ENCODE measurements around the gene WNT9A. TPM values are rescaled to one million over a fixed set of nuclear protein-coding genes. Genes with fewer than 3 reads are reported as not detected.
"Not testable (repeated sequence)": the region's sequence is repeated elsewhere in the genome, so short reads cannot be mapped to it uniquely, and the experiment has no call there.

WNT9A gene
- total RNA-seq, 2 experiments from 2014 or later, result 0.32 to 0.40 TPM

GRCh38 chr1:227967815-227968214 lies 20.1 kb upstream of the WNT9A start:
- H3K27ac Mint-ChIP-seq; POLR2A ChIA-PET; DNase-seq; H3K4me1 Mint-ChIP-seq; H3K9me3 Mint-ChIP-seq; H3K36me3 Mint-ChIP-seq (ENCODE audit: low read depth); H3K4me3 Mint-ChIP-seq; CTCF ChIA-PET; H3K27me3 Mint-ChIP-seq: not testable (repeated sequence)

GRCh38 chr1:227966733-227967132 lies 19.0 kb upstream of the WNT9A start:
- H3K4me3 Mint-ChIP-seq; DNase-seq; H3K36me3 Mint-ChIP-seq (ENCODE audit: low read depth); CTCF ChIA-PET; POLR2A ChIA-PET; H3K4me1 Mint-ChIP-seq; H3K27ac Mint-ChIP-seq; H3K9me3 Mint-ChIP-seq: not testable (repeated sequence)
- H3K27me3 Mint-ChIP-seq, result peaks cover 15% of the 10 kb centered on the region

GRCh38 chr1:227961651-227962466 lies 14.1 kb upstream of the WNT9A start:
- DNase-seq, result peak; percentile 4
- Mint-ChIP-seq H3K36me3 (ENCODE audit: low read depth) (no peaks in the 10 kb centered on the region), H3K4me1 (peaks cover 13% of the 10 kb centered on the region), H3K9me3 (no peaks in the 10 kb centered on the region), H3K27me3 (peaks cover 27% of the 10 kb centered on the region), H3K4me3 (no peak overlapping the region), H3K27ac (no peak overlapping the region)
- POLR2A ChIA-PET, result no interaction called here
- CTCF ChIA-PET, result interaction anchor here (1.6 kb wide), 1 partner anchor 10 kb away, joined by 3 read pairs; no protein-coding TSS in a partner anchor

- Mint-ChIP-seq H3K27me3 (peaks cover 48% of the 10 kb centered on the region), H3K9me3 (no peaks in the 10 kb centered on the region), H3K4me1 (peaks cover 13% of the 10 kb centered on the region), H3K4me3 (no peak overlapping the region), H3K36me3 (ENCODE audit: low read depth) (no peaks in the 10 kb centered on the region), H3K27ac (no peak overlapping the region)
- POLR2A ChIA-PET, result no interaction called here
- CTCF ChIA-PET, result no interaction called here
- peak; percentile 1 for DNase-seq
Measured at GRCh38 chr1:227959325-227959860, 11.7 kb upstream of the WNT9A start.

- H3K36me3 Mint-ChIP-seq (ENCODE audit: low read depth), result no peaks in the 10 kb centered on the region
- CTCF ChIA-PET, result interaction anchor here (1.1 kb wide), 1 partner anchor 41 kb away, joined by 4 read pairs; no protein-coding TSS in a partner anchor
- H3K4me1 Mint-ChIP-seq, result peaks cover 14% of the 10 kb centered on the region
- DNase-seq, result no peak
- peaks cover 50% of the 10 kb centered on the region for H3K27me3 Mint-ChIP-seq
- POLR2A ChIA-PET, result no interaction called here
- no peaks in the 10 kb centered on the region for H3K9me3 Mint-ChIP-seq
- no peak overlapping the region for H3K4me3 Mint-ChIP-seq
- no peak overlapping the region for H3K27ac Mint-ChIP-seq
Measured at GRCh38 chr1:227958617-227959324, 11.0 kb upstream of the WNT9A start.

- POLR2A ChIA-PET, result no interaction called here
- H3K36me3 Mint-ChIP-seq (ENCODE audit: low read depth), result no peaks in the 10 kb centered on the region
- no peak overlapping the region for H3K4me3 Mint-ChIP-seq
- DNase-seq, result no peak
- H3K27ac Mint-ChIP-seq, result no peak overlapping the region
- H3K27me3 Mint-ChIP-seq, result peaks cover 43% of the 10 kb centered on the region
- CTCF ChIA-PET, result no interaction called here
- H3K9me3 Mint-ChIP-seq, result no peaks in the 10 kb centered on the region
- H3K4me1 Mint-ChIP-seq, result peaks cover 2% of the 10 kb centered on the region
Measured at GRCh38 chr1:227955808-227956207, 8.1 kb upstream of the WNT9A start.

- no peak overlapping the region for H3K4me3 Mint-ChIP-seq
- H3K36me3 Mint-ChIP-seq (ENCODE audit: low read depth), result no peaks in the 10 kb centered on the region
- CTCF ChIA-PET, result interaction anchor here (1.1 to 2.1 kb wide), 7 partner anchors 180 to 472 kb away, joined by 3 to 19 read pairs (median 5); no protein-coding TSS in a partner anchor
- no peak for DNase-seq
- POLR2A ChIA-PET, result no interaction called here
- peaks cover 2% of the 10 kb centered on the region for H3K4me1 Mint-ChIP-seq
- no peak overlapping the region for H3K27ac Mint-ChIP-seq
- H3K27me3 Mint-ChIP-seq, result peaks cover 44% of the 10 kb centered on the region
- H3K9me3 Mint-ChIP-seq, result no peaks in the 10 kb centered on the region
Measured at GRCh38 chr1:227954163-227954850, 6.6 kb upstream of the WNT9A start.

GRCh38 chr1:227953022-227953412 lies 5.3 kb upstream of the WNT9A start:
- DNase-seq, result no peak
- ChIA-PET POLR2A (no interaction called here), CTCF (interaction anchor here (0.8 to 2.1 kb wide), 5 partner anchors 95 to 472 kb away, joined by 3 to 19 read pairs (median 5); no protein-coding TSS in a partner anchor)
- no peak overlapping the region for H3K4me3 Mint-ChIP-seq
- H3K27me3 Mint-ChIP-seq, result peaks cover 51% of the 10 kb centered on the region
- H3K4me1 Mint-ChIP-seq, result peaks cover 5% of the 10 kb centered on the region
- H3K9me3 Mint-ChIP-seq, result no peaks in the 10 kb centered on the region
- no peaks in the 10 kb centered on the region for H3K36me3 Mint-ChIP-seq (ENCODE audit: low read depth)
- no peak overlapping the region for H3K27ac Mint-ChIP-seq

- Mint-ChIP-seq H3K4me3 (no peak overlapping the region), H3K27me3 (peaks cover 47% of the 10 kb centered on the region), H3K36me3 (ENCODE audit: low read depth) (no peaks in the 10 kb centered on the region), H3K27ac (no peak overlapping the region), H3K9me3 (no peaks in the 10 kb centered on the region), H3K4me1 (peaks cover 5% of the 10 kb centered on the region)
- POLR2A ChIA-PET, result no interaction called here
- no peak for DNase-seq
- CTCF ChIA-PET, result interaction anchor here (0.9 to 2.1 kb wide), 3 partner anchors 9 to 192 kb away, joined by 3 to 19 read pairs (median 3); no protein-coding TSS in a partner anchor
Measured at GRCh38 chr1:227952374-227953021, 4.8 kb upstream of the WNT9A start.

GRCh38 chr1:227951624-227952373 lies 4.1 kb upstream of the WNT9A start:
- Mint-ChIP-seq H3K9me3 (no peaks in the 10 kb centered on the region), H3K4me3 (no peak overlapping the region), H3K27me3 (peaks cover 46% of the 10 kb centered on the region), H3K27ac (no peak overlapping the region), H3K36me3 (ENCODE audit: low read depth) (no peaks in the 10 kb centered on the region), H3K4me1 (peaks cover 8% of the 10 kb centered on the region)
- DNase-seq, result no peak
- CTCF ChIA-PET, result interaction anchor here (0.7 to 2.0 kb wide), 5 partner anchors 10 to 193 kb away, joined by 3 to 8 read pairs (median 3); no protein-coding TSS in a partner anchor
- POLR2A ChIA-PET, result interaction anchor here (0.6 kb wide), 1 partner anchor 198 kb away, joined by 3 read pairs; no protein-coding TSS in a partner anchor

- no peak for DNase-seq
- ChIA-PET POLR2A (interaction anchor here (0.6 kb wide), 2 partner anchors 197 to 216 kb away, joined by 3 to 9 read pairs; partner anchors contain the start of genes JMJD4 and SNAP47), CTCF (interaction anchor here (0.7 to 2.0 kb wide), 5 partner anchors 14 to 408 kb away, joined by 3 to 8 read pairs (median 6); no protein-coding TSS in a partner anchor)
- Mint-ChIP-seq H3K27ac (no peak overlapping the region), H3K27me3 (peaks cover 45% of the 10 kb centered on the region), H3K4me3 (no peak overlapping the region), H3K9me3 (no peaks in the 10 kb centered on the region), H3K36me3 (ENCODE audit: low read depth) (no peaks in the 10 kb centered on the region), H3K4me1 (peaks cover 14% of the 10 kb centered on the region)
Measured at GRCh38 chr1:227950735-227951346, 3.1 kb upstream of the WNT9A start.
